Cardiac fibroblast (primary cell): ENCODE results near the gene PRKX.
"Not testable (repeated sequence)": the region's sequence is repeated elsewhere in the genome, so short reads cannot be mapped to it uniquely, and the experiment has no call there.

Source experiments
- DNase-seq, 2 donors: peaks; one replicate each; pipeline versions ENCODE4 v3.0.0 to v3.0.0-alpha.2; 2010; ENCODE audit warnings: low read depth in 2 of 2
- H3K4me3 ChIP-seq, 2 donors: replicated peaks in 1 of 2; 1 replicate in 1 of 2; 2 replicates in 1 of 2; pipeline ENCODE4 v1.5.1; 2011; ENCODE audit warnings: low read depth in 2 of 2, low read length in 2 of 2, mild to moderate bottlenecking in 2 of 2, moderate library complexity in 1 of 2
- TF ChIP-seq, protein P1 (sequence below): IDR thresholded peaks from one replicate; pipeline ENCODE4 v1.5.1; 2011; ENCODE audit warnings: low read depth, mild to moderate bottlenecking, low read length, inconsistent platforms

The PRKX gene

DNA sequence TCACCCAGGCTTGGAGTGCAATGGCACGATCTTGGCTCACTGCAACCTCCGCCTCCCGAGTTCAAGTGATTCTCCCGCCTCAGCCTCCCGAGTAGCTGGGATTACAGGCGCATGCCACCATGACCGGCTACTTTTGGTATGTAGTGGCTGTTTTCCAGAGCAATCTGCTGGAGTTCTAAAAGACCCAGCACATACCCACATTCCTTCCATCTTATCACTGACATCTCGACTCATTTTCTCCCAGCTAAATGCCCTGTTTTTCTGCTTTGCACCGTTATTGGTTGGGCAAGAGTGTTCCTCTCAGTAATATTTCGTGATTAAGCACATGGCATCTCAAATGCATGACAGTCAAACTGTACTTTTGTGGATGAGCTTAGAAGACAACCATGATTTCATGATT lies 53.7 kb downstream of the PRKX start:
- H3K4me3 ChIP-seq: no peak overlapping the region
- TF ChIP-seq, protein P1, sequence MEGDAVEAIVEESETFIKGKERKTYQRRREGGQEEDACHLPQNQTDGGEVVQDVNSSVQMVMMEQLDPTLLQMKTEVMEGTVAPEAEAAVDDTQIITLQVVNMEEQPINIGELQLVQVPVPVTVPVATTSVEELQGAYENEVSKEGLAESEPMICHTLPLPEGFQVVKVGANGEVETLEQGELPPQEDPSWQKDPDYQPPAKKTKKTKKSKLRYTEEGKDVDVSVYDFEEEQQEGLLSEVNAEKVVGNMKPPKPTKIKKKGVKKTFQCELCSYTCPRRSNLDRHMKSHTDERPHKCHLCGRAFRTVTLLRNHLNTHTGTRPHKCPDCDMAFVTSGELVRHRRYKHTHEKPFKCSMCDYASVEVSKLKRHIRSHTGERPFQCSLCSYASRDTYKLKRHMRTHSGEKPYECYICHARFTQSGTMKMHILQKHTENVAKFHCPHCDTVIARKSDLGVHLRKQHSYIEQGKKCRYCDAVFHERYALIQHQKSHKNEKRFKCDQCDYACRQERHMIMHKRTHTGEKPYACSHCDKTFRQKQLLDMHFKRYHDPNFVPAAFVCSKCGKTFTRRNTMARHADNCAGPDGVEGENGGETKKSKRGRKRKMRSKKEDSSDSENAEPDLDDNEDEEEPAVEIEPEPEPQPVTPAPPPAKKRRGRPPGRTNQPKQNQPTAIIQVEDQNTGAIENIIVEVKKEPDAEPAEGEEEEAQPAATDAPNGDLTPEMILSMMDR: no peak
- DNase-seq: peak; percentile 32 to 39

DNA sequence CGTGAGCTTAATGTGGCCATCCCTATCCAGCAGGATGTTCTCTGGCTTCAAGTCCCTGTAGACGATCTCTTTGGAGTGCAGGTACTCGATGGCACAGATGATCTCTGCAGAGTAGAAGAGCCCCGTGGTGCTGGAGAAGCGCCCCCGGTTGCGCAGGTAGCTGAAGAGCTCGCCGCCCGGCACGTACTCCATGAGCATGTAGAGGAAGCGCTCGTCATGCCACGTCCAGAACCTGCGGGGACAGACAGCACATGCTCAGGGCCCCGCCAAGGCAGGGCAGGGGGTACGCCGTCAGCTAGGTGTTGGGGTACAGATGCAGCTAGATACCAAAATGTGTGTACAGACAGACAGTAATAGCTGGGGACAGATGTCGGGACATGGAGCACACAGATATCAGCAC lies 58.3 kb downstream of the PRKX start:
- no peak for DNase-seq
- H3K4me3 ChIP-seq: no peak overlapping the region
- TF ChIP-seq, protein P1: no peak

DNA sequence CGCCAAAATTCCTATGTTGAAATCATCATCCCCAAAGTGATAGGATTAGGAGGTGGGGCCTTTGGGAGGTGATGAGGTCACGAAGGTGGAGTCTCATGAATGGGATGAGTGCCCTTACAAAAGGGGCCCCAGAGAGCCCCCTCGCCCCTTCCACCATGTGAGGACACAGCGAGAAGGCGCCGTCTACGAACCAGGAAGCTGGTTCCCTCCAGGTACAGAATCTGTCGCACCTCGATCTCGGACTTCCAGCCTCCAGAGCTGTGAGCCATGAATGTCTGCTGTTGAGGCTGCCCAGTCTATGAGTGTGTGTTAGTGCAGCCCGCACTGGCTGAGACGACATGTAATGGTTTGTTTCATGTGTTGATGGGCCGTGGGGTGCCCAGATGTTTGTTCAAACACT lies 60.3 kb downstream of the PRKX start:
- no peak overlapping the region for H3K4me3 ChIP-seq
- no peak for DNase-seq
- TF ChIP-seq, protein P1: no peak

DNA sequence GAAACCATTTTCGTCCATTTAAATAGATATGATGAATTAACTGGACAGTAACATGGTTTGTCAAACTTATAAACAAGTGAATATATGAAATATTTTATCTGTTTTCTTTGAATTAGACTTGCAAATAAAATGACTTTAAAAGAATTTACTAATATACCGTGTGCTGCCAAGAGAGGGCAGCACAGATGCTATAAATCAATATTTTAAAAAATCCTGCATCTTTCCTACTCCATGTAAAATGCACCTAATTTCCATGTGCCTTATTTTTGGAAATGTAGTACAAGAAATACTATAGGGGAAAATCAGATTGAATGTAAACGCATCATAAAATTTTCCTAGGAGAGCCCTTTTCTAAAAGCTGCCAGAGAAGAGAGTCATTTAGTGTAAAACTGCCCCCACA lies 62.2 kb downstream of the PRKX start:
- TF ChIP-seq, protein P1: peak; percentile 31
- peak; percentile 56 to 57 for DNase-seq
- H3K4me3 ChIP-seq: no peak overlapping the region

DNA sequence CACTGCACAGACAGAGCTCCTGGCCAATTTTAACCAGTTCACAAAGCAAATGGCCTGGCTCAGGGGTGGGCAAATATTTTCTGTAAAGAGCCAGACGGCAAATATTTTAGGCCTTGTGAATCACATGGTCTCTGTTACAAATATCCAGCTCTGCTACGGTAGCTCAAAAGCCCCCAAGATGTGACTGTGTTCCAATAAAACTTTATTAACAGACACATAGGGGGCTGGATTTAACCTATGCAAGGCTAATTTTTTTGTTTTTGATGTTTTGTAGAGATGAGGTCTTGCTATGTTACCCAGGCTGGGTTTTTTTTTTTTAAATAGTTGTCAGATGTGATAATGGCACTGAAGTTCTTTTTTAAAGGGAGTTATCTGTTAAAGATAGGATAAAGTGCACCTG lies 65.4 kb downstream of the PRKX start:
- DNase-seq: no peak
- TF ChIP-seq, protein P1: no peak
- no peak overlapping the region for H3K4me3 ChIP-seq

DNA sequence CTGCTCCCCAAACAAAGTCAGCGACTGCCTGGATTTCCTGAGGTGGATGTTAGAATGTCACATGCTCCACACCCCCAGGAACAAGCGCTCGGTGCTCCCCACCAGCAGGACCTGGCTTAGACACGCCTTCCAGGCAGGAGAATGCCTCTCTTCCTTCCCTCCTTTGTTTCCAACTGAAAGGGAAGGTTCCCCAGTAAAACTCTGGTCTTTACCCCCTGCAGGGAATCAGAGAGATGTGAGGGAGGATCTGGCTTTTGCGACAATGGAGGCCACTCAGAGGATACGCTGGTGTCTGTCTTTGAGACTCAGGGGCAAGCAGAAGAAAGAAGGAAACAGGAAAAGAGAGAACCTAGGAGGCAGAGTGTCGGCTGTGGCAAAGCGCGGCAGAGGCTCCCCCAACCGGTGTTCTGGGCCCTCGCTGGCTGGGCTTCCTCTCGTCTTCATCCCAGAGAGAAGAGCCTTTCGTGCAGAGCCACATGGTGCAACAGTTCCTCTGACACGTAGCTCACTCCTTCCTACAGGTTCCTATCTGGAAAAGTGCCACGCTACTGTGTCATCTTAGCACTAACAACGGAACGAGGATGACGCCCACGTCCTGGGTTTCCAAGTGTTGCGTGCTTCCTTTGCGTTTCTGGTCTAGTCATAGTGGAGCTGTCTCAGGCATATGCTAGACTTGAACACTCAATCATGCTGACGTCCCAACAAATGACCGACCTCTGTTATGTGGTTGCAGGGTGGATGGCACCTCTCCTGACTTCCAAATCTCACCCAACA lies 73.4 kb downstream of the PRKX start:
- peak; percentile 59 to 73 for DNase-seq
- H3K4me3 ChIP-seq: not testable (repeated sequence)

DNA sequence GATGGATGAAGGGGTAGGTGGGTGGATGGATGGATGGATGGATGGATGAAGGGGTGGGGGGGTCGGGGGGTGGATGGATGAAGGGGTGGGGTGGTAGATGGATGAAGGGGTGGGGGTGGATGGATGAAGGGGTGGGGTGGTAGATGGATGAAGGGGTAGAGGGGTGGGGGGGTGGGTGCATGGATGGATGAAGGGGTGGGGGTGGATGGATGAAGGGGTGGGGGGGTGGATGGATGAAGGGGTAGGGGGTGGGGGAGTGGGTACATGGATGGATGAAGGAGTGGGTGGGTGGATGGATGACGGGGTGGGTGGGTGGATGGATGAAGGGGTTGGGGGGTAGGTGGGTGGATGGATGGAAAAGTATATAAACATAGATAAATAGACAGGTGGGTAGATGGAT lies 74.2 kb downstream of the PRKX start:
- DNase-seq: peak in 1 of 2 donors; percentile 36
- H3K4me3 ChIP-seq: no peak overlapping the region
- TF ChIP-seq, protein P1: no peak
